Neural progenitor cell (in vitro differentiated cells): ENCODE results near the gene DNAJC3. TPM values are rescaled to one million over a fixed set of nuclear protein-coding genes. Genes with fewer than 3 reads are reported as not detected.
A peak's percentile ranks its signal among the peaks of the same experiment; 100 is the strongest.

Experiments
- DNase-seq: peaks from one replicate; pipeline ENCODE4 v3.0.0-alpha.2; 2016; ENCODE audit warnings: low spot score
- H2AFZ ChIP-seq: fragments of 200-600 bp; sonication (generic); replicated peaks from 2 replicates; pipeline ENCODE4 v1.6.1; 2016; ENCODE audit warnings: antibody characterized with exemption
- H3F3A ChIP-seq: fragments of 200-600 bp; sonication (generic); 2 replicates; pipeline ENCODE4 v1.6.1; 2016; ENCODE audit warnings: antibody characterized with exemption, low read depth
- H3K27ac ChIP-seq: fragments of 200-600 bp; sonication (generic); 2 replicates; pipeline ENCODE4 v1.5.1; 2016; ENCODE audit warnings: mild to moderate bottlenecking
- H3K27me3 ChIP-seq: fragments of 200-600 bp; sonication (generic); 2 replicates; pipeline ENCODE4 v1.6.1; 2016; ENCODE audit warnings: mild to moderate bottlenecking, moderate library complexity
- H3K36me3 ChIP-seq: fragments of 200-600 bp; sonication (generic); 2 replicates; pipeline ENCODE4 v1.5.1; 2016
- H3K4me1 ChIP-seq: fragments of 200-600 bp; sonication (generic); 2 replicates; pipeline ENCODE4 v1.6.1; 2016; ENCODE audit warnings: mixed run types
- H3K4me2 ChIP-seq: fragments of 200-600 bp; sonication (generic); 2 replicates; pipeline ENCODE4 v1.6.1; 2016
- H3K4me3 ChIP-seq: fragments of 200-600 bp; sonication (generic); 2 replicates; pipeline ENCODE4 v1.5.1; 2016
- H3K79me2 ChIP-seq: fragments of 200-600 bp; sonication (generic); 2 replicates; pipeline ENCODE4 v1.6.1; 2016; ENCODE audit warnings: low read depth
- H3K9ac ChIP-seq: fragments of 200-600 bp; sonication (generic); 2 replicates; pipeline ENCODE4 v1.6.1; 2016
- H3K9me3 ChIP-seq: fragments of 200-600 bp; sonication (generic); 2 replicates; pipeline ENCODE4 v1.5.1; 2016; ENCODE audit warnings: low read depth
- H4K20me1 ChIP-seq: fragments of 200-600 bp; sonication (generic); 2 replicates; pipeline ENCODE4 v1.6.1; 2016; ENCODE audit warnings: low read depth
- H3K27ac Mint-ChIP-seq: 3 replicates; pipeline ENCODE4 v1.8.0; 2021; ENCODE audit warnings: mixed read lengths
- H3K27me3 Mint-ChIP-seq: 2 replicates; pipeline ENCODE4 v1.8.0; 2022; ENCODE audit warnings: low read depth, mild to moderate bottlenecking, inconsistent platforms, moderate library complexity, mixed read lengths; ENCODE audit not compliant: insufficient read depth
- H3K36me3 Mint-ChIP-seq: 3 replicates; pipeline ENCODE4 v1.8.0; 2021; ENCODE audit warnings: mixed read lengths
- H3K4me1 Mint-ChIP-seq: 3 replicates; pipeline ENCODE4 v1.8.0; 2021; ENCODE audit warnings: mixed read lengths
- H3K4me3 Mint-ChIP-seq: 3 replicates; pipeline ENCODE4 v1.8.0; 2021; ENCODE audit warnings: mild to moderate bottlenecking, moderate library complexity, mixed read lengths
- H3K9me3 Mint-ChIP-seq: 3 replicates; pipeline ENCODE4 v1.8.0; 2020; ENCODE audit warnings: mixed read lengths
- CTCF ChIP-seq: fragments of 200-600 bp; sonication (generic); IDR thresholded peaks from 2 replicates; pipeline ENCODE4 v1.5.1; 2017; ENCODE audit warnings: antibody characterized with exemption, mild to moderate bottlenecking
- EZH2 ChIP-seq: fragments of 200-600 bp; sonication (generic); IDR thresholded peaks from 2 replicates; pipeline ENCODE4 v1.6.1; 2017; ENCODE audit warnings: antibody characterized with exemption, mild to moderate bottlenecking, moderate library complexity
- EZH2phosphoT487 ChIP-seq: fragments of 200-600 bp; sonication (generic); IDR thresholded peaks from 2 replicates; pipeline ENCODE4 v1.6.1; 2017; ENCODE audit warnings: antibody characterized with exemption
- total RNA-seq: library from RNA; depleted of rRNA; stranded (reverse); fragments of >200 nt; gene quantifications from 2 replicates; pipeline ENCODE4 v1.2.3, GENCODE V29; 2015; ENCODE audit warnings: low replicate concordance

The DNAJC3 gene
- total RNA-seq, 1 donor from 2014 or later = 17.3 TPM

DNA sequence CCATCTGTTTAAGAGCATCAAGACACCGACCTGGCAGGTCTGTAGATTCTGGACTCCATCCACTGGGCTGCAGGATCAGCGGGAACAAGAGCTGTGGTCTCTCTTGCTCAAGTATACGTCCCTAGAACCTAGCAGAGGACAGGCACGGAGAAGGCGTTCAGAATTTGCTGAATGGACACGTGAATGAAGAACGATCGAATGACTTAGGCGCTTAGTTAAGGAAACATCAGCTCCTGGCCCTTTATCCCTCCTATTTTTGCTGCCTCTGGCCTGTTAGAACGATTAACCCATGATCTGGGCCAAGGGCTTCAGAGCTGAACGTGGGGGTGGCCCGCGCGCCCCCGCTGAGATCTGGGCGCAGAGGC lies 33.4 kb upstream of the DNAJC3 start:
- Histone ChIP-seq H3K27me3 (peaks cover 13% of the 10 kb centered on the region), H3K4me2 (peak overlapping the region; percentile 81), H3K36me3 (no peaks in the 10 kb centered on the region), H3F3A (peaks cover 26% of the 10 kb centered on the region), H2AFZ (peak overlapping the region; percentile 72), H3K9ac (peak overlapping the region; percentile 10), H3K4me3 (peak overlapping the region; percentile 59), H3K4me1 (peaks cover 18% of the 10 kb centered on the region), H3K9me3 (no peaks in the 10 kb centered on the region), H4K20me1 (peaks cover 18% of the 10 kb centered on the region), H3K27ac (no peak overlapping the region), H3K79me2 (peaks cover 25% of the 10 kb centered on the region)
- Mint-ChIP-seq H3K27ac (peak overlapping the region; percentile 98), H3K4me3 (peak overlapping the region; percentile 99), H3K27me3 (peaks cover 4% of the 10 kb centered on the region), H3K36me3 (peaks cover 21% of the 10 kb centered on the region), H3K4me1 (peaks cover 21% of the 10 kb centered on the region), H3K9me3 (no peaks in the 10 kb centered on the region)
- no peak for TF ChIP-seq CTCF
- no peak for TF ChIP-seq EZH2phosphoT487
- no peak for TF ChIP-seq EZH2
- DNase-seq = peak; percentile 53

DNA sequence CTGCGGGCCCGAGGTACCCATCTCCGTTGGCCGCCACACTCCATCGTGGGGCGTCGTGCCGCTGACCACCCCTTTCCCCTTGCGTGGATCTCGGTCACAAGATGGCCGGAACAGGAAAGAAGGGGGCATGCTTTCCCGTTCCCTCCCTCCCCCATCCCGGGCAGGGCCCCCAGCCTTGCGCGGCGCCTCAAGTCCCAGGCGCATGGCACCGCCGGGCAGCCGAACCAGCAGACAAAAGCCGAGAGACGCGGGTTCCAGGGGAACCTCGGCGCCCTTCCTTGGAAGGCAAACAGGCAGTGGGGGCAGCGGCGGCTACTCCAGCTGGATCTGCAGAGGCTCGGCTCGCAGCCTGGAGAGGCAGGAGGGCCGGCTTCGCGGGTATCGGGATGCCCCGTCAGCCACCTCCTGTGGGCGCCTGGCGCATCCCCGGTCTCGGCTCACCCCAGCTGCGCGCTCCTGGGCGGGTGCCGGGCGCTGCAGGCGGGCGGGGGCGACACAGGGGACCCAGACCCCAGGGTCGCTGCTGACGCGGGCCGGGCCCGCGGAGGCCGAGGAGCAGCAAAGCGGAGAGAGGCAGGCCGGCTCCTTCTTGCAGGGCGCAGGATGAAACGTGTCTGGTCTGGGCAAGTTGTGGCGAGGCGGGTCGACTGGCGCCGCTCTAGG lies 32.9 kb upstream of the DNAJC3 start:
- Histone ChIP-seq H3K4me2 (peak overlapping the region; percentile 81), H3K27me3 (peaks cover 13% of the 10 kb centered on the region), H3K36me3 (no peaks in the 10 kb centered on the region), H3K4me1 (peaks cover 18% of the 10 kb centered on the region), H3K79me2 (peaks cover 25% of the 10 kb centered on the region), H3F3A (peaks cover 26% of the 10 kb centered on the region), H3K27ac (peak overlapping the region; percentile 62), H2AFZ (peak overlapping the region; percentile 72), H3K9ac (peak overlapping the region; percentile 10), H3K9me3 (no peaks in the 10 kb centered on the region), H4K20me1 (peaks cover 18% of the 10 kb centered on the region), H3K4me3 (peak overlapping the region; percentile 59)
- peak; percentile 77 for DNase-seq
- H3K9me3 Mint-ChIP-seq = no peaks in the 10 kb centered on the region
- peaks cover 4% of the 10 kb centered on the region for H3K27me3 Mint-ChIP-seq
- peak overlapping the region; percentile 99 for H3K4me3 Mint-ChIP-seq
- no peak for TF ChIP-seq EZH2phosphoT487
- peak; percentile 47 for TF ChIP-seq EZH2
- peaks cover 16% of the 10 kb centered on the region for H3K36me3 Mint-ChIP-seq
- H3K4me1 Mint-ChIP-seq = peaks cover 19% of the 10 kb centered on the region
- H3K27ac Mint-ChIP-seq = peak overlapping the region; percentile 98

- H3K36me3 Mint-ChIP-seq = peaks cover 16% of the 10 kb centered on the region
- DNase-seq = peak; percentile 94
- Histone ChIP-seq H2AFZ (peak within 1 kb of the TSS; percentile 83), H3K27me3 (peaks cover 13% of the 10 kb centered on the region), H3F3A (peaks cover 26% of the 10 kb centered on the region), H3K9me3 (no peaks in the 10 kb centered on the region), H3K27ac (peak within 1 kb of the TSS; percentile 62), H3K9ac (peak within 1 kb of the TSS; percentile 10), H3K4me3 (peak within 1 kb of the TSS; percentile 59), H3K79me2 (peaks cover 25% of the 10 kb centered on the region), H4K20me1 (peaks cover 18% of the 10 kb centered on the region), H3K4me2 (peak within 1 kb of the TSS; percentile 81), H3K36me3 (no peaks in the 10 kb centered on the region), H3K4me1 (peaks cover 18% of the 10 kb centered on the region)
- peak within 1 kb of the TSS; percentile 99 for H3K4me3 Mint-ChIP-seq
- TF ChIP-seq CTCF (no peak), EZH2 (no peak), EZH2phosphoT487 (no peak)
- peaks cover 19% of the 10 kb centered on the region for H3K4me1 Mint-ChIP-seq
- peak within 1 kb of the TSS; percentile 98 for H3K27ac Mint-ChIP-seq
- peaks cover 4% of the 10 kb centered on the region for H3K27me3 Mint-ChIP-seq
- H3K9me3 Mint-ChIP-seq = no peaks in the 10 kb centered on the region
Measured at GRCh38 chr13:95644601-95645052, 32.3 kb upstream of the DNAJC3 start, which contains the start of gene DZIP1. Gene DZIP1, minus strand, starts transcription at chr13:95644706. Its CDS starts 2,677 bp downstream, at chr13:95642029.

DNA sequence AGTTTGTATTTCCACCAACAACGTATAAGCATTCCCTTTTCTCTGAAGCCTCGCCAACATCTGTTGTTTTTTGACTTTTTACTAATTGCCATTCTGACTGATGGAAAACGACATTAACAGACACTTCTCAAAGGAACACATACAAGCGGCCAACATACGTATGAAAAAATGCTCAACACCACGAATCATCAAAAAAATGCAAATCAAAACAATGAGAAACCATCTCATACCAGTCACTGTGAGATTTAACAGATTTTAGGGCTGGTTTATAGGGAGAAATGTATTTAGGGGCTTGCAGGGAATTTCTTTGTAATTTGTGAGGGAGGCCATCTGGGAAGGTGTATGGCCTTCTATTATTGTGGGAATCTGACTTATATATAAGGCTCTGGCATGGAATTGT lies 29.6 kb upstream of the DNAJC3 start:
- Histone ChIP-seq H3K27ac (no peak overlapping the region), H3K4me2 (no peak overlapping the region), H3K36me3 (no peaks in the 10 kb centered on the region), H3K9me3 (no peaks in the 10 kb centered on the region), H3K4me1 (peaks cover 9% of the 10 kb centered on the region), H2AFZ (no peak overlapping the region), H3K79me2 (peaks cover 12% of the 10 kb centered on the region), H3K27me3 (peaks cover 10% of the 10 kb centered on the region), H3K4me3 (no peak overlapping the region), H3F3A (peaks cover 26% of the 10 kb centered on the region), H4K20me1 (peaks cover 6% of the 10 kb centered on the region), H3K9ac (no peak overlapping the region)
- Mint-ChIP-seq H3K9me3 (no peaks in the 10 kb centered on the region), H3K36me3 (peaks cover 2% of the 10 kb centered on the region), H3K27me3 (peaks cover 4% of the 10 kb centered on the region), H3K27ac (no peak overlapping the region), H3K4me1 (peaks cover 12% of the 10 kb centered on the region), H3K4me3 (no peak overlapping the region)
- TF ChIP-seq EZH2 (no peak), CTCF (no peak), EZH2phosphoT487 (no peak)
- no peak for DNase-seq
